Prostate gland (tissue), 2 donors: ENCODE results near the gene ZNF70.

ENCODE experiments used
- CTCF ChIP-seq, 4 experiments: fragments of 200-600 bp in 2 of 4; fragments of 450-650 bp in 2 of 4; sonication (generic) in 2 of 4; IDR thresholded peaks; 1 replicate in 3 of 4; 2 replicates in 1 of 4; pipeline ENCODE4 v1.5.1; 2016 to 2019; ENCODE audit warnings: antibody characterized with exemption in 4 of 4, mild to moderate bottlenecking in 2 of 4, moderate library complexity in 2 of 4
- POLR2A ChIP-seq: fragments of 450-650 bp; IDR thresholded peaks from one replicate; pipeline ENCODE4 v1.6.1; 2016; ENCODE audit warnings: antibody characterized with exemption, mild to moderate bottlenecking
- POLR2AphosphoS5 ChIP-seq: sonication (generic); formaldehyde crosslinking; IDR thresholded peaks from one replicate; pipeline ENCODE4 v1.6.1; 2017; ENCODE audit warnings: antibody characterized with exemption

- TF ChIP-seq CTCF (IDR thresholded peaks at IDR 0.05) (no peak), POLR2AphosphoS5 (no peak), POLR2A (no peak)
Observed at GRCh38 chr22:23781511-23782183, 30.7 kb upstream of the ZNF70 start.
